ENCODE measurements around the gene NANP.

NANP gene

DNA sequence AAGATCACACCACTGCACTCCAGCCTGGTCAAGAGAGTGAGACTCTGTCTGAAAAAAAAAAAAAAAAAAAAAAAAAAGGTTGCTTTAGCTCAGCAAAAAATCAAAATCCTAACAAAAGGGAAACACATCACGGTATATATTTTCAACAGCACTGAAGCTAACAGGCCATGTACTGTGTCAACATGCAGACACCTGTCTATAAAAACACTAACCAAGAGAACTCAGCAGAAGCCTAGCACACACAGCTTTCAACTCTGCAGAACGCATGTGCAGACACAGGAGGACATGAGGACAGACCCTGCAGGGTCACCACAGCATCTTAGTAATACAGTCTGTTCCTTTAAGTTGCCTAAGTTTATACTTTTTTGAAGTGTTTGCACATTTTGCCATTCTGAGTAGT, 52.0 kb downstream of the NANP start:
- no peak for DNase-seq (ENCODE audit: low read depth in 2 of 2, low spot score in 1 of 2)

DNA sequence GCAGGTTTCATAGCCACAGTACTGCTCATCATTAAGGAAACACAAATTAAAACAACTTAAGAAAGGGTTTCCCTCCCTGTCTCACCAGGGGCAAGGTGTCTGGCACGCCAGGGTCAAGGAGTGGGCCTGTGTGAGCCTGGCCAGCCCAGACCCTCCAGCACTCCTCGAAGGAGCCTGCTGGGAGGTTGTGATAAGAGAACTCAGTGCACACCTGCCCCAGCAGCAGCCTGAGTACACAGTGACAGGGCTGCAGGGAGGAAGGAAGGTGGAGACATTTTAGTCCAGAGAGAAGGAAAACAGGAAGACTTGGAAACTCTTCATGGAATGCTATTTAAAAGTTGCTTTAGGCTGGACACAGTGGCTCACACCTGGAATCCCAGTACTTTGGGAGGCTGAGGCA, 52.6 kb downstream of the NANP start:
- no peak for DNase-seq (ENCODE audit: low read depth in 2 of 2, low spot score in 1 of 2)

DNA sequence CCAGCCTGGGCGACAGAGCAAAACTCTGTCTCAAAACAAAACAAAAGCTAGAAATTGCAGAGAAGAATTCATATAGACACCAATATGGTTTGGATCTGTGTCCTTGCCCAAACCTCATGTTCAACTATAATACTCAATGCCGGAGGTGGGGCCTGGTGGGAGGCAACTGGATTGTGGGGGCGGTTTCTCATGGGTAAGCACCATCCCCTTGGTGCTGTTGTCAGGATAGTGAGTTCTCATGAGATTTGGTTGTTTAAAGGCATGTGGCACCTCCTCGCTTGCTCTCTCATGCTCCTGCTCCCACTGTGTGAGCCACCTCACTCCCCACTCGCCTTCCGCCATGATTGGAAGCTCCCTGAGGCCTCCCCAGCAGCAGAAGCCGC, 53.7 kb downstream of the NANP start:
- DNase-seq (ENCODE audit: low read depth in 2 of 2, low spot score in 1 of 2) = no peak

DNA sequence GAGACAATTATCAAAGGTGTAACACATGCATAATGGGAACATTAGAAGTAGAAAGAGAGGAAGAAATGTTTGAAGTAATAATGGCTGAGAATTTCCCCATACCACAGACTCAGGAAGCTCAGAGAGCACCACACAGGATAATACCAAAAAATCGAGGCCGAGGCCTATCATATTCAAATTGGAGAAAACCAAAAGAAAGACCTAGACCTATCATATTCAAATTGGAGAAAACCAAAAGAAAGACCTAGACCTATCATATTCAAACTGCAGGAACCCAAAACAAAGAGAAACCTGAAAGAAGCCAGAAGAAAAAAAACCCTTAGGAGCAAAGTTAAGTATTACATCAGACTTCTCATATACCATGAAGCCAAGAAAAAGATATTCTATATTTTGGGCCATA, 56.5 kb downstream of the NANP start:
- no peak for DNase-seq (ENCODE audit: low read depth in 2 of 2, low spot score in 1 of 2)

DNA sequence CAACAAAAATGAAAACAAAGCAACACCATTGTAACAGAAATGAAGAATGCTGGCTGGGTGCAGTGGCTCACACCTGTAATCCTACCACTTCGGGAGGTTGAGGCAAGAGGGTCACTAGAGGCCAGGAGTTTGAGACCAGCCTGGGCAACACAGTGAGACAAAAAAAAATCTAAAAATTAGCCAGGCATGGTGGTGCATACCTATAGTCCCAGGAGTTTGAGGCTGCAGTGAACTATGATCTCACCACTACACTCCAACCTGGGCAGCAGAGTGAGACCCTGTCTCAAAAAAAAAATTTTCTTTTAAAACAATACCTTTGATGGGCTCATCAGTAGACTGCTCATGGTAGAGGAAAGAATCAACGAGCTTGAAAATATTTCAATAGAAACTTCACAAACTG, 57.0 kb downstream of the NANP start:
- DNase-seq (ENCODE audit: low read depth in 2 of 2, low spot score in 1 of 2) = no peak

DNA sequence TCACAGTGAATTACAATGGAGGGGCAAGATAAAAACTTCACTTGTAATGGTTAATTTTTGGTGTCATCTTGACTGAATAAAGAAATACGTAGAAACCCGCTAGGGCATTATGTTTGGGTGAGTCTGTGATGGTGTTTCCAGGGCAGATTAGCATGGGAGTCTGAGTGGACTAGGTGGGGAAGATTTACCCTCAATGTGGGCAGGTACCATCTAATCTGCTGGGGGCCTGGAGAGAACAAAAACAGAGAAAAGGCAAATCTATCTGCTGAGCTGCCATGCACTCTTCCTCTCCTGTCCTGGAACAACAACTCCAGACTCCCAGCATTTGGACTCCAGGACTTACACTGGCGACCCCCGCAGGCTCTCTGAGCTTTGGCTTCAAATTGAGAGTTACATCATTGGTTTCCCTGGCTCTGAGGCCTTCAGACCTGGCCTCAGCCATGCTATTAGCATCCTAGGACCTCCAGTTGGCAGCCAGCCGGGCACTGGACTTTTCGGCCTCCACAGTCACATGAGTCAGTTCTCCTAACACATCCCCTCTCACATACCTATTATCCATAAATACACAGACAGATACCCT, 58.1 kb downstream of the NANP start:
- DNase-seq (ENCODE audit: low read depth in 2 of 2, low spot score in 1 of 2) = no peak

DNA sequence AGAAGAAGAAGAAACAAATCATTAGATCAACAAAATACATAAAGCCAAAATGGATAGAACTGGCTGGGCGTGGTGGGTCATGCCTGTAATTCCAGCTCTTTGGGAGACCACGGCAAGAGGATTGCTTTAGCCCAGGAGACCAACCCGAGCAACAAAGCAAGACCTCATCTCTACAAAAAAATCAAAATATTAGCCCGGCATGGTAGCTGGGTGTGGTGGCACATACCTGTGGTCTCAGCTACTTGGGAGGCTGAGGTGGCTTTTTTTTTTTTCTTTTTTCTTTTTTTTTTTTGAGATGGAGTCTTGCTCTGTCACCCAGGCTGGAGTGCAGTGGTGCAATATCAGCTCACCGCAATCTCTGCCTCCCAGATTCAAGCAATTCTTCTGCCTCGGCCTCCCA, 59.9 kb downstream of the NANP start:
- no peak for DNase-seq (ENCODE audit: low read depth in 2 of 2, low spot score in 1 of 2)

DNA sequence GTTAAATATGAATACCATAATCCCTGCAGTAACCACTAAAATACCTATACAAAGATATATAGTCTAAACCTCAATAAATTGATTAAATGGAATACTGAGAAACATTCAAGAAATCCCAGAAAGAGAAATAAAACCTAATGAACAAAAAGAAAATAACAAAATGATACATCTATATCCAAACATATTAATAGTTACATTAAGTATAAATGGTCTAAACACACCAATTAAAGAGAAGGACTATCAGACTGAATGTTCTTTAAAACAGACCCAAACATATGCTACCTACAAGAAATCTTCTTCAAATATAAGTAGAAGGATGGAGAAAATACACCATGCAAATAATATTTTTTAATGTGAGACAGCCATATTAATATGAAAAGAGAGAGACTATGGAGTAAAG, 60.5 kb downstream of the NANP start:
- DNase-seq (ENCODE audit: low read depth in 2 of 2, low spot score in 1 of 2) = no peak
